Neuron (in vitro differentiated cells): Measurements from ENCODE around the gene ABCC8.

Experiments used
- H2AFZ ChIP-seq: one replicate; pipeline ENCODE4 v1.6.1; 2013; ENCODE audit warnings: low read depth, mild to moderate bottlenecking, inconsistent platforms, low read length, moderate library complexity
- H3K27me3 ChIP-seq: one replicate; pipeline ENCODE4 v1.6.1; 2013; ENCODE audit warnings: low read length; ENCODE audit not compliant: insufficient read depth
- H3K36me3 ChIP-seq: one replicate; pipeline ENCODE4 v1.6.1; 2013; ENCODE audit warnings: low read length; ENCODE audit not compliant: insufficient read depth
- H3K4me1 ChIP-seq: one replicate; pipeline ENCODE4 v1.6.1; 2013; ENCODE audit warnings: low read length; ENCODE audit not compliant: insufficient read depth
- H3K4me3 ChIP-seq: 2 replicates; pipeline ENCODE4 v1.5.1; 2013; ENCODE audit warnings: mild to moderate bottlenecking, low read length, moderate library complexity
- H3K9me3 ChIP-seq: one replicate; pipeline ENCODE4 v1.6.1; 2013; ENCODE audit warnings: low read length

The ABCC8 gene

DNA sequence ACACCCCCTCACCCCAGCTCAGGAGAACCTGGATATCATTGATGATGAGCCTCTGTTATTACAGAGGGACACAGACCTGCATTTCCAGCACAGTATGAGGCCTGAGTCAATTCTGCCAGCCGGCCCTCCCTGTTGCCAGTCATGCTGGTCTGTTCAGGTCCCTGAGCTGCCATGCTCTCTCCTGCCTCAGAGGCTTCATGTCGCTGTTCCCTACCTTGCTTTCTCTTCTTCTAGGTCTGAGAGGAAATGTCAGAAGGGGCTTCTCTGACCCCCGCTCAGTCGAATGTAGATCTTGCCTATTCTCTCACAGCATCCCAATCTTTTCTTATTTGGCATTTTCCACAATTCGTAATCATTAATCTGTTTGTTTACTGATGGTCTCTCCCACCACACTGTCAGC, 21.8 kb upstream of the ABCC8 start:
- Histone ChIP-seq H3K27me3 (peaks cover 11% of the 10 kb centered on the region), H2AFZ (no peak overlapping the region), H3K36me3 (no peaks in the 10 kb centered on the region), H3K4me1 (no peaks in the 10 kb centered on the region), H3K4me3 (no peak overlapping the region), H3K9me3 (no peaks in the 10 kb centered on the region)

DNA sequence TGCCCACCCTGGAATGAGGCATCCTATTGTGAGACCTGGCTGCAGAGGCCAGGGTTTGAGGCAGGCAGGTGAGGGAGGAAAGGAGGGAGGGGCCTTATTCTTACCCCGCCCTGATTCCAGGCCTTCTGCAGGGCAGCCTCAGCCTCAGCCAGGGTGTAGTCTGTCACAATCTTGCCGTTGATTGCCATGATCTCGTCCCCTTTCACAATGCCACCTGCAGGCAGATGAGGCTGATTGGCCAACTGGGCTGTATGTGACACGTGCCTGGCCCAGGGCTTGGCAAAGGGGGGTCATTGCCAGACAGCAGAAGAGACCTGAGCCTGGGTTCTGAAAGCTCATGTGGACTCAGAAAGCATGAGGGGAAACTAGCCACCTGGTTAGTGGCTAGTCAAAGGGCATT, 21.4 kb upstream of the ABCC8 start:
- Histone ChIP-seq H3K36me3 (no peaks in the 10 kb centered on the region), H3K4me3 (no peak overlapping the region), H3K4me1 (no peaks in the 10 kb centered on the region), H3K9me3 (no peaks in the 10 kb centered on the region), H2AFZ (no peak overlapping the region), H3K27me3 (peaks cover 11% of the 10 kb centered on the region)

DNA sequence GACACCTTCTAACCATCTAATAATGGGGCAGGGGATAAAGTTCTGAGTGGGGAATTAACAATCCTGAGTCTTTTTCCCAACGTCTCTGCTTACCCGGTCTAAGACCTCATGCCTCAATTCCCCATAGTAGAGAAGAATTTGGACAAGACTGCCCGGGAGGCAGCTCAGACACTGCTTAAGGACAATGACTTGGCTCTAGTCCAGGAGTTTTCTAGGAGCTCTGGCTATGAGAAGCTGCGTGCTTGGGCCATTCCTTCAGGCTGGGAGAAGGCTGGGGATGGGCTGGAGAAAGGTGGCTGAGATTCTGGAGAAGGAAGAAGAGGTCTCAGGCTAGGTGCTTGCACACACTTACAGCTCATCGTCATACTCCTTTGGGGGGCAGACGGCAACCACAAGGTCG, 19.8 kb upstream of the ABCC8 start:
- H3K36me3 ChIP-seq, result no peaks in the 10 kb centered on the region
- no peaks in the 10 kb centered on the region for H3K9me3 ChIP-seq
- no peak overlapping the region for H3K4me3 ChIP-seq
- H3K4me1 ChIP-seq, result no peaks in the 10 kb centered on the region
- no peak overlapping the region for H2AFZ ChIP-seq
- peaks cover 13% of the 10 kb centered on the region for H3K27me3 ChIP-seq

DNA sequence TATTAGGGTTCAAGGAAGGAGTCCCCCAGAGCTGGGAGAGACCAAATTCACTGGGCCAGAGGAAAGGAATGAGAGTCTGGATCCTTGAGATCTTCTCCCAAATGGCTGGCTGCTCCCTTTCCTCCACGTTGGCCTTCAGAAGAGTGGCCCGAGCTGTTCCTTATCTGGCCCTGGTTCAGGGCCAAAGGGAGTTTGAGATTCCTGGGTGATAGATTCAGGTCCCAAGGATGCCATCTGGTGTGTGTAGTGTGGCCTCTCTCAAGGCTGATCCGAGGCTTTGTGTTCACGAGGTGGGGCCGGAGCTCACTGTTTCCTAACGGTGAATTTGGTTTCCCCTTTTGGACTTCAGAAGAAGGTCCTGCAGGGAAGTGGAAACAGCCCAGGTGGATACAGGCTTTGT, 17.4 kb upstream of the ABCC8 start:
- no peak overlapping the region for H2AFZ ChIP-seq
- no peak overlapping the region for H3K4me3 ChIP-seq
- no peaks in the 10 kb centered on the region for H3K9me3 ChIP-seq
- H3K27me3 ChIP-seq, result peaks cover 17% of the 10 kb centered on the region
- H3K36me3 ChIP-seq, result no peaks in the 10 kb centered on the region
- no peaks in the 10 kb centered on the region for H3K4me1 ChIP-seq

DNA sequence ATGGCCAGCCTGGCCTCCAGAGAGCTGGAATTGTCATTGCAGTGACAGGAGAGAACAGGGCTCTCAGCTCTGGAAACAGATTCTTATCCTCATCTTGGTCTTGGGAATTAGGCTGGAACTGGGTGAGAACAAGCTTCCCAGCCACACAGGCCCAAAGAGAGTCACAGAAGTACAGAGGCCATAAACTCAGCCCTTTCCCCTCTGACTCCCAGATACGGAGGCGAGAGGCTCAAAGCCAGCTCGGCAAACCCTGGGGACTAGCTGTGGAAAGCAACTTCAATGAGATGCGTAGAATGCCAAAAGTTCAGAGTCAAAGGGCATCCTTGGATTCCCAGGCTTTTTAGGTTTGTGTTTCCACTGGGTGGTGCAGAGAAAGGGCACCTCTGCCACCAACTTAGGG, 14.3 kb upstream of the ABCC8 start:
- peaks cover 7% of the 10 kb centered on the region for H3K27me3 ChIP-seq
- H3K4me1 ChIP-seq, result no peaks in the 10 kb centered on the region
- H3K36me3 ChIP-seq, result no peaks in the 10 kb centered on the region

DNA sequence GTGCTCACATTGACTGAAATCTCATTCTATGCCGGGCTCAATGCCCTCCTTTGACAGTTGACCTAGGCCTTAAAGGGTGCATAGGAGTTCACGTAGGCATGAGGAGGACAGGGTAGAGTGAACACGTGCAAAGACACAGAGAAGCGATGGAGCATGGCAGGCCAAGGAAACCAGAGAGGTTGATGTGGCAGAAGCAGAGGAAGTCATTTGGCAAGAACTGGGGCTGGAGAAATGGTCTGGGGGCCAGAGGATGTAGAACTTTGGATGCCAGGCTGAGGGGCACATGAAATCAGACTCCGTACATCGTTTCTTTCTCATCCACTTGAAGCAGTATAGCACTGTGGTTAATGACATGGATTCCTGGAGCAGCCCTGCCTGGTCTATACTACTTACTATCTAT, 13.6 kb upstream of the ABCC8 start:
- H3K9me3 ChIP-seq, result no peaks in the 10 kb centered on the region
- no peaks in the 10 kb centered on the region for H3K36me3 ChIP-seq
- peaks cover 9% of the 10 kb centered on the region for H3K27me3 ChIP-seq

More for the DNA sequence above, 14.3 kb upstream of the ABCC8 start:
- H3K4me3 ChIP-seq, result no peak overlapping the region
- no peaks in the 10 kb centered on the region for H3K9me3 ChIP-seq
- no peak overlapping the region for H2AFZ ChIP-seq

DNA sequence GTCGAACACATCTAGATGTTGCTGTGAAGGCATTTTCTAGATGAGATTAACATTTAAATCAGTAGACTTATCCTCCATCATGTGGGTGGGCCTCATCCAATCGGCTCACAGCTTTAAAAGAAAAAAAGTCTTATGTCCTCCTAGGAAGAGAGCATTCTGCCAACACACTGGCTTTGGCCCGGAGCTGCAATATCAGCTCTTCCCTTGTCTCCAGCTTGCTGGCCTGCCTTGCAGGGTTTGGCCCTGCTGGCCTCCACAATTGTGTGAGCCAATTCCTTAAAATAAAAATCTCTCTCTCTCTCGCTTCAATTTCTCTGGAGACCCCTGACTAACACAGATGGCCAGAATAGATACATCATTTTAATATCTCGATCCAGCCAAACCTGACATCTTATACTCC, 13.1 kb upstream of the ABCC8 start:
- H3K9me3 ChIP-seq, result no peaks in the 10 kb centered on the region
- H3K4me1 ChIP-seq, result no peaks in the 10 kb centered on the region
- H2AFZ ChIP-seq, result no peak overlapping the region
- no peak overlapping the region for H3K4me3 ChIP-seq
- peaks cover 9% of the 10 kb centered on the region for H3K27me3 ChIP-seq
- H3K36me3 ChIP-seq, result no peaks in the 10 kb centered on the region

More for the DNA sequence above, 13.6 kb upstream of the ABCC8 start:
- Histone ChIP-seq H3K4me1 (no peaks in the 10 kb centered on the region), H2AFZ (no peak overlapping the region), H3K4me3 (no peak overlapping the region)

DNA sequence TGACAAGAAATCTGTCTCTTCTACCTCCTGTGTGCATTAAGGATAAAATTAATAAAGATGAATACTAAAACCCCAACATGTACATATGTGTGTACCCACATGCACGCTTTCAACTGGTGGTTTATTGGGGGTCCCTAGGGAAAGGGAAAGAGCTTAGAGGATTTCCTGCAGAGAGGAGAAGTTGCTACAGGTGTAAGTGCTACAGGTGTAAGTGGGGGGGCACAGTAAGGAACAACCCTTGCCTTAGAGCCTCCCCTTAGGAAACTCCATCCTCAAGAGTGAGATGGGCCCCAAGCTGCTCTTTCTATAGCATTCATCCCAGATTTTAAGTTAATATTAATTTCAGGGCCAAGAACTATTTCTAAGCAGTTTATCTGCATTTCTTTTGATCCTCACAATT, 11.9 kb upstream of the ABCC8 start:
- Histone ChIP-seq H3K9me3 (no peaks in the 10 kb centered on the region), H3K4me3 (no peak overlapping the region), H3K27me3 (peaks cover 9% of the 10 kb centered on the region)

DNA sequence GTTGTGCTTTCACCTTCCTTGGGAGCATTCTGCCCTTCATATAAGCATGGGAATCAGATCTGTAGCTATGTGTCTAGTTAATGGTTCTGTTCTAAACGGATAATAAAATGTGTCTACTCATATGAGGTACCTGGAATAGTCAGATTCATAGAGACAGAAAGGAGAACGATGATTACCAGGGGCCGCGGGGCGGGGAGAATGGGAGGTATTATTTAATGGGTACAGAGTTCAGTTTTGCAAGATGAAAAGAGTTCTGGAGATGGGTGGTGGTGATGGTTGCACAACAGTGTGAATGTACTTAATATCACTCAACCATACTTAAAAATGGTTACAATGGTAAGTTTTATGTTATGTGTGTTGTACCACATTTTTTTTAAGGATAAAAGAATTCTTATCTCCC, 10.0 kb upstream of the ABCC8 start:
- Histone ChIP-seq H3K4me3 (no peak overlapping the region), H3K36me3 (no peaks in the 10 kb centered on the region), H3K9me3 (no peaks in the 10 kb centered on the region), H2AFZ (no peak overlapping the region), H3K4me1 (no peaks in the 10 kb centered on the region), H3K27me3 (peaks cover 12% of the 10 kb centered on the region)

More for the DNA sequence above, 11.9 kb upstream of the ABCC8 start:
- no peak overlapping the region for H2AFZ ChIP-seq
- H3K36me3 ChIP-seq, result no peaks in the 10 kb centered on the region
- H3K4me1 ChIP-seq, result no peaks in the 10 kb centered on the region

DNA sequence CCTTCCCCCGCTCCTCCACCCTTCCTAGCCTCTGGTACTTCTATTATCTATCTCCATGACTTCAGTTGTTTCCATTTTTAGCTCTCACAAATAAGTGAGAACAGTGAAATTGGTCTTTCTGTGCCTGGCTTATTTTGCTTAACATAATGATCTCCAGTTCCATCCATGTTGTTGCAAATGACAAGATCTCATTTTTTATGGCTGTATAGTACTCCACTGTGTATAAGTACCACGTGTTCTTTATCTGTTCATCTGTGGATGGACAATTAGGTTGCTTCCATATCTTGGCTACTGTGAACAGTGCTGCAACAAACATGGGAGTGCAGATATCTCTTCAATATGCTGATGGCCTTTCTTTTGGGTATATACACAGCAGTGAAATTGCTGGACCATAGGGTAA, 6.9 kb upstream of the ABCC8 start:
- Histone ChIP-seq H3K36me3 (no peaks in the 10 kb centered on the region), H3K4me1 (peaks cover 7% of the 10 kb centered on the region), H3K27me3 (peaks cover 7% of the 10 kb centered on the region), H2AFZ (no peak overlapping the region), H3K9me3 (no peaks in the 10 kb centered on the region), H3K4me3 (no peak overlapping the region)

DNA sequence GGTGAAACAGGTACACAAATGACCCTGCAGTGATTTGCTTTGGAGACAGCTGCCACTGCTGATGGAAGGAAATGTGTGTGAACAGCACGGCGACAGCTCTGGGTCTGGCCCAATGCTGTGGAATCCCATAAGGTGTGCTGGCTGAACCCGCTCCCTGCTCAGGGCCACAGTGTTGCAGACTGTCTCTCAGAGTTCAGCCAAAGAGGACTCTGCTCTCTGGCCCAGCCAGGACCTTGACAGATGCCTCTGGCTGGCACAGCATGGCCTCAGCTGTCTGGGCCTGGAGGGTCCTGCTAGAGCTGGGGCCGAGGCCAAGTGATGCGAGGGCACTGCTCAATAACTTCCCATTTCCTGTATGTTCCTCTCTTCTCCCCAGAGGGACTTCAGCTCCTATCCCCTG, 5.3 kb upstream of the ABCC8 start:
- no peaks in the 10 kb centered on the region for H3K36me3 ChIP-seq
- H3K4me3 ChIP-seq, result no peak overlapping the region
- peaks cover 22% of the 10 kb centered on the region for H3K27me3 ChIP-seq
- no peak overlapping the region for H2AFZ ChIP-seq
- H3K9me3 ChIP-seq, result no peaks in the 10 kb centered on the region
- H3K4me1 ChIP-seq, result peaks cover 7% of the 10 kb centered on the region

DNA sequence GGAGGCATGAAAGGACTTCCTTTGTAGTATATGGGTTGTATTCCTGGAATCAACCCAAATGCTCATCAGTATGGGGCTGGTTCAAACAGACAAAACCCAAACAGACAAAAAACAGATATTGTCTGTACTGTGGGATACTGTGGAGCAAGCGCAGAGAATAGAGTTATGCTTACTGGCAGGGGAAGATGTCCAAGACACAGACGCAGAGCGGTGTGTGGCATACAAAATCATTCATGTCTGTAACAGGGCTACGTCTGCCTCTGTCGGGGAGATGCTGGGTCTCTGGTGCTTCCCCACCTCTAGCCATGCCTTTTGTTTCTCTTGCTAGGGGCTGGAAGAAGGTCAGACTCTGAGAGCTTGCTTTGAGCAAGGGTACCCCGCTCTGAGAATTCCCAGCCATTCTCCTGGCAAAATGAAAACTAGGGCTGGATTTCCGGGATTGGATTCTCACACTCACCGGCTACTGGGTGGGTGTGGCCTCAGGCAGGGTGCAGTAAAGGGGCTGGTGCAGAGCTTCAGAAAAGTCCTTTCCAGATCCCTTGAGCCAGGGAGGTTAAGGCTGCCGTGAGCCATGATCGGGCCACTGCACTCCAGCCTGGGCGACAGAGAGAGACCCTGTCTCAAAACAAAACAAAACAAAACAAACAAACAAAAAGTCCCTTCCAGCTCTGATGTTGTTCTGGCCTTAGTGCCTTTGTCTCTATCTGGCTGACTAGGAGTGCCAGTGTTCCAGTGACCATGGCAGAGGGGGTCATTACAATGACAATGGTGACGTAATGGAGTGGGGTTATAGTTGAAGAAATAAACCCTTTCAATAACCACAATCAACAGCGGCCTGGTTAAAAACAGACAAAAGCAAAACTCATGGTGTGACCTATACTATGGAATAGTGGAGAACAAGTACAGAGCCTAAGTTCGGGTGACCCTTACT, 2.9 kb upstream of the ABCC8 start:
- Histone ChIP-seq H3K27me3 (peaks cover 37% of the 10 kb centered on the region), H2AFZ (no peak overlapping the region), H3K9me3 (no peaks in the 10 kb centered on the region), H3K36me3 (no peaks in the 10 kb centered on the region), H3K4me1 (peaks cover 12% of the 10 kb centered on the region), H3K4me3 (peak overlapping the region; percentile 8)

DNA sequence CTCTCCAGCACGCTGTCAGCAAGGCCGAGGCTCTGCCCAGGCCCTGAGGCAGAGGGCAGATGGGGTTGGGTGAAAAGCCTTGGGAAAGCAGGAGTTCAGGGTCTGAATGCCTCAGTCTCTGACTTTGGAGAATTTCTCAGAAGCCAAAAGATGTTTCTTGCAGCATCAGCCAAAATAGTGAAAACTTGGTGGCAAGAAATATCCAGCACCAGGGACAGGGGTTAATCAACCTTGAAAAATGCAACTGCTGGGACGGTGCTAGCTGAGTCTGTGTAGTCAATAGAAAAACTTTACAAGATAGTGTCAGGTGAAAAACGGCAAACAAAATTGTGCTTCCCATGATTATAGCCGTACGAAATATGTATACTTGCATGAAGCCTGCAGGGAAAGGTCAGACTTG, 1.4 kb upstream of the ABCC8 start:
- Histone ChIP-seq H3K4me1 (peaks cover 12% of the 10 kb centered on the region), H3K4me3 (no peak overlapping the region), H3K27me3 (peaks cover 48% of the 10 kb centered on the region), H3K36me3 (no peaks in the 10 kb centered on the region), H2AFZ (no peak overlapping the region), H3K9me3 (no peaks in the 10 kb centered on the region)

DNA sequence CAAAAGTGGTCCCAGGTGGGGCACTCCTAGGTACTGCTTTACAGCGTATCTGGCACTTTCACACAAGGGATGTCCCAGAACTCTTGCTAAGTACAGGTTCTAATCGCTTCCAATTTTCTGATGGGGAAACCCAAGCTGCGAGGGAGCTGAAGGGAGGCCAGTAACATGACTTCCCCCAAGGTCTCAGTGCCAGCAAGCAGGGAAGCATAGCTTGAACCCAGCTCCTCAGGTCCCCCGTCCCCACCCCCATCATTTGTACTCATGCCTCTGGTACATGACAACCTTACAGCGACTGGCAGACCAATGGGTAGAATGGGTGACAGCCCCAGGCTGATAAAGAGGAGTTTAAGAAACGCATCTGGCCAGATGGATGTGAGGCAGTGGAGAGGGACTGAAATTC, 716 bp upstream of the ABCC8 start:
- peaks cover 48% of the 10 kb centered on the region for H3K27me3 ChIP-seq
- H3K9me3 ChIP-seq, result no peaks in the 10 kb centered on the region
- peaks cover 12% of the 10 kb centered on the region for H3K4me1 ChIP-seq
- H2AFZ ChIP-seq, result no peak overlapping the region
- H3K4me3 ChIP-seq, result no peak overlapping the region
- no peaks in the 10 kb centered on the region for H3K36me3 ChIP-seq
